ENCODE data around the gene LRSAM1.

LRSAM1 gene

GRCh38 chr9:127543973-127544533 is 92.7 kb downstream of the LRSAM1 start:
- no peak for TF ChIP-seq CTCF (IDR thresholded peaks at IDR 0.05; ENCODE audit: low read depth, low read length)
- no peak overlapping the region for H3K4me3 ChIP-seq (ENCODE audit: low read depth, low read length)

- no peak for TF ChIP-seq CTCF (IDR thresholded peaks at IDR 0.05; ENCODE audit: low read depth, low read length)
- H3K4me3 ChIP-seq (ENCODE audit: low read depth, low read length) = no peak overlapping the region
Measured at GRCh38 chr9:127545196-127546124, 94.2 kb downstream of the LRSAM1 start.

- no peak overlapping the region for H3K4me3 ChIP-seq (ENCODE audit: low read depth, low read length)
Measured at GRCh38 chr9:127546125-127546832, 95.0 kb downstream of the LRSAM1 start.

GRCh38 chr9:127548352-127548881 is 97.1 kb downstream of the LRSAM1 start:
- H3K4me3 ChIP-seq (ENCODE audit: low read depth, low read length) = no peak overlapping the region
- no peak for TF ChIP-seq CTCF (IDR thresholded peaks at IDR 0.05; ENCODE audit: low read depth, low read length)

More at GRCh38 chr9:127546125-127546832, 95.0 kb downstream of the LRSAM1 start:
- TF ChIP-seq CTCF (IDR thresholded peaks at IDR 0.05; ENCODE audit: low read depth, low read length) = no peak

- no peak for TF ChIP-seq CTCF (IDR thresholded peaks at IDR 0.05; ENCODE audit: low read depth, low read length)
- H3K4me3 ChIP-seq (ENCODE audit: low read depth, low read length) = no peak overlapping the region
Measured at GRCh38 chr9:127549218-127549617, 97.9 kb downstream of the LRSAM1 start.

- no peak overlapping the region for H3K4me3 ChIP-seq (ENCODE audit: low read depth, low read length)
- TF ChIP-seq CTCF (IDR thresholded peaks at IDR 0.05; ENCODE audit: low read depth, low read length) = no peak
Measured at GRCh38 chr9:127549751-127550150, 98.4 kb downstream of the LRSAM1 start.

Measured in WI38 (cell line).